Gastroesophageal sphincter (tissue), 3 donors: Measurements from ENCODE around the gene AGBL3.

Experiments used
- CTCF ChIP-seq, 4 experiments: fragments of 200-600 bp in 2 of 4; fragments of 450-650 bp in 2 of 4; sonication (generic) in 1 of 4; IDR thresholded peaks; one replicate each; pipeline ENCODE4 v1.5.1; 2017 to 2019; ENCODE audit warnings: antibody characterized with exemption in 4 of 4, mild to moderate bottlenecking in 2 of 4, moderate library complexity in 2 of 4
- EP300 ChIP-seq: sonication (generic); formaldehyde crosslinking; IDR thresholded peaks from one replicate; pipeline ENCODE4 v1.6.1; 2017; ENCODE audit warnings: antibody characterized with exemption, mild to moderate bottlenecking
- POLR2A ChIP-seq, 2 donors: fragments of 450-650 bp; IDR thresholded peaks; one replicate each; pipeline ENCODE4 v1.6.1; 2017; ENCODE audit warnings: antibody characterized with exemption in 2 of 2, mild to moderate bottlenecking in 2 of 2, moderate library complexity in 1 of 2
- POLR2AphosphoS5 ChIP-seq: sonication (generic); formaldehyde crosslinking; IDR thresholded peaks from one replicate; pipeline ENCODE4 v1.6.1; 2017; ENCODE audit warnings: antibody characterized with exemption

GRCh38 chr7:135076882-135077281 is 90.6 kb downstream of the AGBL3 start:
- no peak for TF ChIP-seq CTCF (IDR thresholded peaks at IDR 0.05)
- no peak for TF ChIP-seq POLR2A (IDR thresholded peaks at IDR 0.05)
- TF ChIP-seq POLR2AphosphoS5, result no peak
- TF ChIP-seq EP300, result no peak
